ENCODE data around the gene ITPRID2.

ITPRID2 gene

DNA sequence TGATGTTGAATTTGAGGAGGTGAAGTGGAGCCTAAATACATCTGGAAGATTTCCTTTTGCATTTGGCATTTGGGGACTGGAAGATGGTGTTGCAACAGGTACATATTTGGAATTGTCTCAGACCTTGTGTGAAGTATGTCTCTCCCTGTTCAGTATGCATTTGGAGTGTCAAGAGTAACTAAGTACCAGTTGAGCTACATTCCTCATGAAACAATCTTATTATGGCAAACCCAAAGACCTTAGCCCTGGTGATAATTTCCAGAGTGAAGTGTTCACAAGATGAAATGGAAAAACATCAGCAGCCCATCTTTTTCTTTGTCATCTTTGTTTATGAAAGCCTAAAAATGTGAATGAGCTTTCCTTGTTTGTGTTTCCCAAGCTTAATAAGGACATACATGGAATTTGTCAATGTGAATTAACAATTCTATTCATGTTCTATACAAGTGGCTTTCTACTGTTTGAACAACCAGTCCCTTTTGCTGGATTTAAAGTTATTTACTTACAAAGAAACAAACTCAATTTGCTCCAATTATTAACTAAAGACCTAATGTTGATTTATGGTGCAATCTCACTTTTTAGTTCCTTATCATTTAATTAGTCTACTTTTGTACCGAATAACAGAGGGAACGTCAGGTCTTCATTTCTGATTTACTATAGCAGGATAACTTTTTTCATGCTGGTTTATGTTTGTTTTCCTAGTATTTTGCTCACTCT lies 52.0 kb downstream of the ITPRID2 start:
- no peak overlapping the region for H3K9ac ChIP-seq (ENCODE audit: insufficient read length)

DNA sequence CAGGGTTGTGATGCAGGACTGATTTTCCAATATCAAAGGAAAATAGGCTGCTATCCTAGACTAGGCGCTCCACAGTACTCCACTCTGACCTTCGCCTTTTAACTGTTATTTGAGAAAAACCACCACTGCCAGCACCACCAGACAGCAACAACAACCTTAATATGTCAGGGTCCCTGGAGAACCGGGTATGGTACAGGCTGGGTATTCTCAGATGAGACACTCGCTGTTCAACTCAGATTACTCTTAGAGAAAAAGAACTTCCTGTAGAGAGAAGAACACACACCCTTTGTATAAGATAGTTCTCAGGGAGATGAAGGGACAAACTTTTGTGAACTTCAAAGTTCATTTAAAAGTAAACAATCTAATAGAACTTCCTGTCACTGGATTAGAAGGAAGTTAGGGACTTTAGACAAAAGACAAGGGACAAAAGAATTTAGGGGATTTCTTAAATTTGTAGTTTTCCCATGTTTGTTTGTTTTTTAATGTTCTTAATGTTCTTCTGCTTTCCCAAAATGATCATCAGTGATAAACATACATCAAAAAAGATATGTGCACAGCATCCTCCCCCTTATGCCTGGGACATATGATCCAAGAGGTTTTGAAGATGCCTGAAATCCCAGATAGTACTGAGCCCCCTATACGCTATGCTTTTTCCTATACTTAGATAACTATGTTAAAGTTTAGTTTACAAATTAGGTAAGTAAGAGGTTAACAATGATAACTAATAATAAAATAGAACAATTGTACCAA lies 52.8 kb downstream of the ITPRID2 start:
- H3K36me3 ChIP-seq (ENCODE audit: insufficient read depth, low read length) = no peaks in the 10 kb centered on the region

More for the DNA sequence above, 52.0 kb downstream of the ITPRID2 start:
- no peak overlapping the region for H3K4me3 ChIP-seq
- no peak for TF ChIP-seq FOXP2 (optimal IDR thresholded peaks at IDR 0.05; ENCODE audit: control extremely low read depth, extremely low read length, insufficient read depth)
- TF ChIP-seq EZH2 (IDR thresholded peaks at IDR 0.05) = no peak
- no peak for TF ChIP-seq POLR2AphosphoS5 (IDR thresholded peaks at IDR 0.05; ENCODE audit: borderline replicate concordance, low read depth, low read length)
- H3K9me3 ChIP-seq (ENCODE audit: low read depth, low read length) = no peaks in the 10 kb centered on the region
- DNase-seq (ENCODE audit: low read depth, low spot score) = no peak
- H3K27ac ChIP-seq = no peak overlapping the region
- H3K36me3 ChIP-seq (ENCODE audit: insufficient read depth, low read length) = no peaks in the 10 kb centered on the region

DNA sequence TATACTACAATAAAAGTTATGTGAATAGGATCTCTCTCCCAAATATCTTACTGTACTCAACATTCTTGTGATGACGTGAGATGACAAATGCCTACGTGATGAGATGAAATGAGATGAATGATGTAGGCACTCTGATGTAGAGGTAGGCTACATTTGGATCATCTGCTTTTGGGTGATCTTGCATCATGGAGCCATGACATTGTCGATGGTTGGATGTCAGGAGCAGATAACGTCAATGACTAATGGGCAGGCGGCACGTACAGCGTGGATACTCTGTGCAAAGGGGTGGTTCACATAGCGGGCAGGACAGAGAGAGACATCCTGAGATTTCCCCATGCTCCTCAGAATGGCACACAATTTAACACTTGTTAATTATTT lies 53.4 kb downstream of the ITPRID2 start:
- Histone ChIP-seq H3K9ac (ENCODE audit: insufficient read length) (no peak overlapping the region), H3K36me3 (ENCODE audit: insufficient read depth, low read length) (no peaks in the 10 kb centered on the region), H3K27ac (no peak overlapping the region), H3K9me3 (ENCODE audit: low read depth, low read length) (no peaks in the 10 kb centered on the region), H3K4me3 (no peak overlapping the region)
- no peak for DNase-seq (ENCODE audit: low read depth, low spot score)
- TF ChIP-seq POLR2AphosphoS5 (IDR thresholded peaks at IDR 0.05; ENCODE audit: borderline replicate concordance, low read depth, low read length) = no peak
- no peak for TF ChIP-seq EZH2 (IDR thresholded peaks at IDR 0.05)
- TF ChIP-seq FOXP2 (optimal IDR thresholded peaks at IDR 0.05; ENCODE audit: control extremely low read depth, extremely low read length, insufficient read depth) = no peak

More for the DNA sequence above, 52.8 kb downstream of the ITPRID2 start:
- H3K4me3 ChIP-seq = no peak overlapping the region
- no peak for DNase-seq (ENCODE audit: low read depth, low spot score)
- no peak overlapping the region for H3K27ac ChIP-seq
- no peak for TF ChIP-seq FOXP2 (optimal IDR thresholded peaks at IDR 0.05; ENCODE audit: control extremely low read depth, extremely low read length, insufficient read depth)
- no peak for TF ChIP-seq POLR2AphosphoS5 (IDR thresholded peaks at IDR 0.05; ENCODE audit: borderline replicate concordance, low read depth, low read length)
- no peak for TF ChIP-seq EZH2 (IDR thresholded peaks at IDR 0.05)
- H3K9me3 ChIP-seq (ENCODE audit: low read depth, low read length) = no peaks in the 10 kb centered on the region
- H3K9ac ChIP-seq (ENCODE audit: insufficient read length) = no peak overlapping the region

DNA sequence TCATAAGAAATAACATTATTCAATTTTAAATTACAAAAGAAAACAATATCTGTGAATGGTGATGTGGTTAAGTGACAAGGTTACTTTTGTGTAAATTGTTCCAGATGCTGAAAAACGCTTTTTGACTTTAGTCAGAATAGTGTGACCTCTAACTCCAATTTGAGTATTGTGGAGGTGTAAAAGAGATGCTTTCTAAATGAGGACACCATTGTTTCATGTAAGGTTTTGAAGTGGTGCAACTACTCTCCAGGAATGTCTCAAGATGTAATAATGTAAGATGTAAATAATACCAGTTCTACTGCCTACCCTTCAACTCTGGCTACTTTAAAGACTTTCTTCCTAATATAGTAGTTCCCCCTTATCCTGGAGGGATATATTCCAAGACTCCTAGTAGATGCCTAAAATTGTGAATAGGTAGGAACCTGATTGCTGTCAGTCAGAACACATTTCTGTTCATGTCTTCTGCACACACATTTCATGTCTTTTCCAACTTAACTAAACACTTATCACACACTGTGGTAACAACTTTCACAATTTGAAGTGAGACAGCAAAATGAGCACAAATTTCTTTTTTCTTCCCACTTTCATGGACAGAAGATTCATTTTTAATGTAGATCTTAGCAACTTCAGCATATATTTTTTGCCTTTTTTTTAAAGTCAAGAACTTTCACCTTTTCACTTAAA lies 55.1 kb downstream of the ITPRID2 start:
- no peak for TF ChIP-seq POLR2AphosphoS5 (IDR thresholded peaks at IDR 0.05; ENCODE audit: borderline replicate concordance, low read depth, low read length)
- TF ChIP-seq EZH2 (IDR thresholded peaks at IDR 0.05) = no peak
- no peak for TF ChIP-seq FOXP2 (optimal IDR thresholded peaks at IDR 0.05; ENCODE audit: control extremely low read depth, extremely low read length, insufficient read depth)
- Histone ChIP-seq H3K4me3 (no peak overlapping the region), H3K36me3 (ENCODE audit: insufficient read depth, low read length) (no peaks in the 10 kb centered on the region), H3K9me3 (ENCODE audit: low read depth, low read length) (no peaks in the 10 kb centered on the region), H3K27ac (no peak overlapping the region), H3K9ac (ENCODE audit: insufficient read length) (no peak overlapping the region)
- no peak for DNase-seq (ENCODE audit: low read depth, low spot score)

DNA sequence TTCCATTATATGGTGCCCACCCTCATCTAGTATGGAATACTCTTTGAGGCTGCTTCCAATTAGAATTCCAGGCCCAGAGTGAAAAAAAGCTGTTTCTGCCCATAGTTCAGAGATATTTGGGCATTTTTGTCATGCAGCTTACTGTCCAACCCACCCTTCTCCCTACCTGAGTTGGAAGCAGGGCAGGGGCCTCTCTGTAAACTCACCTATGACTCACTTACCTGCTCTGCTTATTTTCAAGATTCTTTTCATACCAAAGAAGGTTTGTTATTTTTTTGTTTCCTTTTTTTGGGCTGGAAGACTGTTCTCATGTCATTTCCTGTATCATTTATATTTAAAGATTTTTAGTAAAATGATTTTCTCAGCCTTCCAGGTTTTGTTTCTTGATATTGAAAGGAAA lies 55.7 kb downstream of the ITPRID2 start:
- no peaks in the 10 kb centered on the region for H3K9me3 ChIP-seq (ENCODE audit: low read depth, low read length)
- H3K36me3 ChIP-seq (ENCODE audit: insufficient read depth, low read length) = no peaks in the 10 kb centered on the region
- no peak overlapping the region for H3K9ac ChIP-seq (ENCODE audit: insufficient read length)
- no peak overlapping the region for H3K4me3 ChIP-seq
- DNase-seq (ENCODE audit: low read depth, low spot score) = no peak
- H3K27ac ChIP-seq = no peak overlapping the region
- TF ChIP-seq FOXP2 (optimal IDR thresholded peaks at IDR 0.05; ENCODE audit: control extremely low read depth, extremely low read length, insufficient read depth) = no peak
- TF ChIP-seq POLR2AphosphoS5 (IDR thresholded peaks at IDR 0.05; ENCODE audit: borderline replicate concordance, low read depth, low read length) = no peak
- no peak for TF ChIP-seq EZH2 (IDR thresholded peaks at IDR 0.05)

DNA sequence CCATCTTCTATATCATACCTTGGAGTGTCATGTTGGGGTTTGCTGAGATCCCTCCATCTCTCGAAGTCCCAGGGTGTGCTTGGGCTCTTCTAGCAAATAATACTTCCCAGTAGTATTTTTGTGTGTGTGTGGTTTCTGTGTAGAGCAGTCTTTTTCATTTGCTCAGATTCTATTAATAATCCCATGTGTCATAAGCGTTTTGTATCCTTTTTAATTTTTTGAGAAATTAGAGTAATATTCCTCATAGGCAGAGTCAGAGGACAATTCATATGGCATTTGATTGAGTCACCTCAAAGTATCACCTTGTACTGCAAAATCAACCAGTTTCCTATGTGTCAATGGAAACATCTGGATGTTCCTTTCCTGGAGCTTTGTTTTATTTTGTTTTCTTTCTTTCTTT lies 56.7 kb downstream of the ITPRID2 start:
- Histone ChIP-seq H3K36me3 (ENCODE audit: insufficient read depth, low read length) (no peaks in the 10 kb centered on the region), H3K9ac (ENCODE audit: insufficient read length) (no peak overlapping the region), H3K4me3 (no peak overlapping the region), H3K27ac (no peak overlapping the region), H3K9me3 (ENCODE audit: low read depth, low read length) (no peaks in the 10 kb centered on the region)
- TF ChIP-seq FOXP2 (optimal IDR thresholded peaks at IDR 0.05; ENCODE audit: control extremely low read depth, extremely low read length, insufficient read depth) (no peak), EZH2 (IDR thresholded peaks at IDR 0.05) (no peak), POLR2AphosphoS5 (IDR thresholded peaks at IDR 0.05; ENCODE audit: borderline replicate concordance, low read depth, low read length) (no peak)
- no peak for DNase-seq (ENCODE audit: low read depth, low spot score)

DNA sequence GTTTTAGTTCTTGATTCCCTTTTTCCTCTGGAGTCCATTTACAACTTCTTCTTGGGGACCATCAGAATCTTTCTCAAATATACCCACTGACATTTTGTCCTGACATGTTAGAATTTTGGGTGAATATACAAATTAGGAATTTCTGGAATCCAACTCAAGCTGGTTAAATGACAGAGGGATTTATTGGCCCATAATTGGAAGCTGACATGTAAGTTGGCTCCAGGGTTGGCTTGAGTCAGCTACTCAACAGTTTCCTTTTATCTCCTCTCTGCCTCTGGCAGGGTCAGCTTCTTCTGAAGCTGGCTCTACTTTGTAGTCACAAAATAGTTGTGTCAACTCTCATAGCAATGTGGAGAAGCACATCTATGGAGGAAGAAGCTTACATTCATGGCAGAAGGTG lies 57.5 kb downstream of the ITPRID2 start:
- DNase-seq (ENCODE audit: low read depth, low spot score) = no peak
- TF ChIP-seq EZH2 (IDR thresholded peaks at IDR 0.05) (no peak), POLR2AphosphoS5 (IDR thresholded peaks at IDR 0.05; ENCODE audit: borderline replicate concordance, low read depth, low read length) (no peak), FOXP2 (optimal IDR thresholded peaks at IDR 0.05; ENCODE audit: control extremely low read depth, extremely low read length, insufficient read depth) (no peak)
- Histone ChIP-seq H3K9me3 (ENCODE audit: low read depth, low read length) (no peaks in the 10 kb centered on the region), H3K4me3 (no peak overlapping the region), H3K36me3 (ENCODE audit: insufficient read depth, low read length) (no peaks in the 10 kb centered on the region), H3K9ac (ENCODE audit: insufficient read length) (no peak overlapping the region), H3K27ac (no peak overlapping the region)
